ENCODE measurements around the gene PIGS. TPM values are rescaled to one million over a fixed set of nuclear protein-coding genes. Genes with fewer than 3 reads are reported as not detected.

The PIGS gene
- total and polyA plus RNA-seq, 9 of the 15 experiments (the other 6 are each of a cell fraction or from before 2014, with no cell fraction given) = 47.5 to 138 (median 57.6) TPM

DNA sequence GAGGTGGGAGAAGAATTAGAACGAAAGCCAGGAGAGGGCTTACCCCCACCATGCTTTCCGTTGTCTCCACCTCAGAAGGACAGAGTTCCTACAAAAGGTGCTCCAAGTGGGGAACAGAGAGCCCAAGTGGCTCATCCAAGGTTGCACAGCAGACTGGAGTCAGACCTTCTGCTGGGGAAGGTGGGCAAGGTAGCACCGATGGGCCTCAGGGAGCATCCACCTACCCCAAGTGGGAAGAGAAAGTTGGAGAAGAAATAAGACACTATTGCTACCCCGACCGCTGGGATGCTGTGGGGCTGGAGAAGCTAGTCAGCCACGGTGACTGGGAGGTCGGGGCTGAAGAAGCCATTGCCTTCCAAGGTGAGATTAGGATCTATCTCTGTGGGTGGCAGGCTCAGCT, 40.4 kb downstream of the PIGS start (continued):
- TF ChIP-seq ZSCAN32 (CRISPR knock-in tag; IDR thresholded peaks at IDR 0.05) (no peak), RCOR1 (IDR thresholded peaks at IDR 0.05; ENCODE audit: borderline replicate concordance in 1 of 2, low read depth in 2 of 2, low read length in 2 of 2) (0 out of 4 replicates have a peak, but pooled peaks of 1 of the 2 experiments have one; percentile 22), NR4A1 (CRISPR knock-in tag; IDR thresholded peaks at IDR 0.05) (no peak), NR4A1 (tag; IDR thresholded peaks at IDR 0.05) (no peak), ZNF232 (CRISPR knock-in tag; IDR thresholded peaks at IDR 0.05) (no peak), ARHGAP35 (IDR thresholded peaks at IDR 0.05; ENCODE audit: partially characterized antibody) (no peak), SRSF7 (optimal IDR thresholded peaks at IDR 0.05; ENCODE audit: low read depth, low read length) (no peak), ZKSCAN3 (CRISPR knock-in tag; IDR thresholded peaks at IDR 0.05) (no peak), ZNF3 (CRISPR knock-in tag; IDR thresholded peaks at IDR 0.05) (no peak), BCOR (IDR thresholded peaks at IDR 0.05) (peak; percentile 89), SMARCA5 (IDR thresholded peaks at IDR 0.05) (peak; percentile 62; the same call in 1 of the 2 replicates), ZNF707 (CRISPR knock-in tag; conservative IDR thresholded peaks at IDR 0.05) (no peak), KDM1A (IDR thresholded peaks at IDR 0.05) (peak; percentile 32 to 66; a peak in 3 of 4 replicates), GABPB2 (CRISPR knock-in tag; conservative IDR thresholded peaks at IDR 0.05) (no peak), GABPB1 (CRISPR knock-in tag; IDR thresholded peaks at IDR 0.05) (no peak), RBFOX2 (IDR thresholded peaks at IDR 0.05; ENCODE audit: low read depth, low read length) (no peak)
- TF ChIP-seq, protein P1, sequence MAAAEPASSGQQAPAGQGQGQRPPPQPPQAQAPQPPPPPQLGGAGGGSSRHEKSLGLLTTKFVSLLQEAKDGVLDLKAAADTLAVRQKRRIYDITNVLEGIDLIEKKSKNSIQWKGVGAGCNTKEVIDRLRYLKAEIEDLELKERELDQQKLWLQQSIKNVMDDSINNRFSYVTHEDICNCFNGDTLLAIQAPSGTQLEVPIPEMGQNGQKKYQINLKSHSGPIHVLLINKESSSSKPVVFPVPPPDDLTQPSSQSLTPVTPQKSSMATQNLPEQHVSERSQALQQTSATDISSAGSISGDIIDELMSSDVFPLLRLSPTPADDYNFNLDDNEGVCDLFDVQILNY (CRISPR knock-in tag; IDR thresholded peaks at IDR 0.05) = no peak
- TF ChIP-seq, protein P2, sequence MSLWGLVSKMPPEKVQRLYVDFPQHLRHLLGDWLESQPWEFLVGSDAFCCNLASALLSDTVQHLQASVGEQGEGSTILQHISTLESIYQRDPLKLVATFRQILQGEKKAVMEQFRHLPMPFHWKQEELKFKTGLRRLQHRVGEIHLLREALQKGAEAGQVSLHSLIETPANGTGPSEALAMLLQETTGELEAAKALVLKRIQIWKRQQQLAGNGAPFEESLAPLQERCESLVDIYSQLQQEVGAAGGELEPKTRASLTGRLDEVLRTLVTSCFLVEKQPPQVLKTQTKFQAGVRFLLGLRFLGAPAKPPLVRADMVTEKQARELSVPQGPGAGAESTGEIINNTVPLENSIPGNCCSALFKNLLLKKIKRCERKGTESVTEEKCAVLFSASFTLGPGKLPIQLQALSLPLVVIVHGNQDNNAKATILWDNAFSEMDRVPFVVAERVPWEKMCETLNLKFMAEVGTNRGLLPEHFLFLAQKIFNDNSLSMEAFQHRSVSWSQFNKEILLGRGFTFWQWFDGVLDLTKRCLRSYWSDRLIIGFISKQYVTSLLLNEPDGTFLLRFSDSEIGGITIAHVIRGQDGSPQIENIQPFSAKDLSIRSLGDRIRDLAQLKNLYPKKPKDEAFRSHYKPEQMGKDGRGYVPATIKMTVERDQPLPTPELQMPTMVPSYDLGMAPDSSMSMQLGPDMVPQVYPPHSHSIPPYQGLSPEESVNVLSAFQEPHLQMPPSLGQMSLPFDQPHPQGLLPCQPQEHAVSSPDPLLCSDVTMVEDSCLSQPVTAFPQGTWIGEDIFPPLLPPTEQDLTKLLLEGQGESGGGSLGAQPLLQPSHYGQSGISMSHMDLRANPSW (CRISPR knock-in tag; IDR thresholded peaks at IDR 0.05) = no peak
- TF ChIP-seq, protein P3, sequence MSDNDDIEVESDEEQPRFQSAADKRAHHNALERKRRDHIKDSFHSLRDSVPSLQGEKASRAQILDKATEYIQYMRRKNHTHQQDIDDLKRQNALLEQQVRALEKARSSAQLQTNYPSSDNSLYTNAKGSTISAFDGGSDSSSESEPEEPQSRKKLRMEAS (CRISPR knock-in tag; IDR thresholded peaks at IDR 0.05) = no peak
- TF ChIP-seq, protein P4, sequence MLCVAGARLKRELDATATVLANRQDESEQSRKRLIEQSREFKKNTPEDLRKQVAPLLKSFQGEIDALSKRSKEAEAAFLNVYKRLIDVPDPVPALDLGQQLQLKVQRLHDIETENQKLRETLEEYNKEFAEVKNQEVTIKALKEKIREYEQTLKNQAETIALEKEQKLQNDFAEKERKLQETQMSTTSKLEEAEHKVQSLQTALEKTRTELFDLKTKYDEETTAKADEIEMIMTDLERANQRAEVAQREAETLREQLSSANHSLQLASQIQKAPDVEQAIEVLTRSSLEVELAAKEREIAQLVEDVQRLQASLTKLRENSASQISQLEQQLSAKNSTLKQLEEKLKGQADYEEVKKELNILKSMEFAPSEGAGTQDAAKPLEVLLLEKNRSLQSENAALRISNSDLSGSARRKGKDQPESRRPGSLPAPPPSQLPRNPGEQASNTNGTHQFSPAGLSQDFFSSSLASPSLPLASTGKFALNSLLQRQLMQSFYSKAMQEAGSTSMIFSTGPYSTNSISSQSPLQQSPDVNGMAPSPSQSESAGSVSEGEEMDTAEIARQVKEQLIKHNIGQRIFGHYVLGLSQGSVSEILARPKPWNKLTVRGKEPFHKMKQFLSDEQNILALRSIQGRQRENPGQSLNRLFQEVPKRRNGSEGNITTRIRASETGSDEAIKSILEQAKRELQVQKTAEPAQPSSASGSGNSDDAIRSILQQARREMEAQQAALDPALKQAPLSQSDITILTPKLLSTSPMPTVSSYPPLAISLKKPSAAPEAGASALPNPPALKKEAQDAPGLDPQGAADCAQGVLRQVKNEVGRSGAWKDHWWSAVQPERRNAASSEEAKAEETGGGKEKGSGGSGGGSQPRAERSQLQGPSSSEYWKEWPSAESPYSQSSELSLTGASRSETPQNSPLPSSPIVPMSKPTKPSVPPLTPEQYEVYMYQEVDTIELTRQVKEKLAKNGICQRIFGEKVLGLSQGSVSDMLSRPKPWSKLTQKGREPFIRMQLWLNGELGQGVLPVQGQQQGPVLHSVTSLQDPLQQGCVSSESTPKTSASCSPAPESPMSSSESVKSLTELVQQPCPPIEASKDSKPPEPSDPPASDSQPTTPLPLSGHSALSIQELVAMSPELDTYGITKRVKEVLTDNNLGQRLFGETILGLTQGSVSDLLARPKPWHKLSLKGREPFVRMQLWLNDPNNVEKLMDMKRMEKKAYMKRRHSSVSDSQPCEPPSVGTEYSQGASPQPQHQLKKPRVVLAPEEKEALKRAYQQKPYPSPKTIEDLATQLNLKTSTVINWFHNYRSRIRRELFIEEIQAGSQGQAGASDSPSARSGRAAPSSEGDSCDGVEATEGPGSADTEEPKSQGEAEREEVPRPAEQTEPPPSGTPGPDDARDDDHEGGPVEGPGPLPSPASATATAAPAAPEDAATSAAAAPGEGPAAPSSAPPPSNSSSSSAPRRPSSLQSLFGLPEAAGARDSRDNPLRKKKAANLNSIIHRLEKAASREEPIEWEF (CRISPR knock-in tag; IDR thresholded peaks at IDR 0.05) = no peak
- TF ChIP-seq, protein P5, sequence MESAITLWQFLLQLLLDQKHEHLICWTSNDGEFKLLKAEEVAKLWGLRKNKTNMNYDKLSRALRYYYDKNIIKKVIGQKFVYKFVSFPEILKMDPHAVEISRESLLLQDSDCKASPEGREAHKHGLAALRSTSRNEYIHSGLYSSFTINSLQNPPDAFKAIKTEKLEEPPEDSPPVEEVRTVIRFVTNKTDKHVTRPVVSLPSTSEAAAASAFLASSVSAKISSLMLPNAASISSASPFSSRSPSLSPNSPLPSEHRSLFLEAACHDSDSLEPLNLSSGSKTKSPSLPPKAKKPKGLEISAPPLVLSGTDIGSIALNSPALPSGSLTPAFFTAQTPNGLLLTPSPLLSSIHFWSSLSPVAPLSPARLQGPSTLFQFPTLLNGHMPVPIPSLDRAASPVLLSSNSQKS (CRISPR knock-in tag; IDR thresholded peaks at IDR 0.05) = no peak
